ENCODE results near the gene DGCR2. TPM values are rescaled to one million over a fixed set of nuclear protein-coding genes. Genes with fewer than 3 reads are reported as not detected.
"Not testable (repeated sequence)": the region's sequence is repeated elsewhere in the genome, so short reads cannot be mapped to it uniquely, and the experiment has no call there.

DGCR2 gene
- total RNA-seq, 2 experiments from 2014 or later = 30.5 to 34.2 TPM

GRCh38 chr22:19039448-19039780 is 82.8 kb downstream of the DGCR2 start:
- no peak overlapping the region for H3K4me3 Mint-ChIP-seq
- no peaks in the 10 kb centered on the region for H3K9me3 Mint-ChIP-seq (ENCODE audit: insufficient read depth)
- ChIA-PET POLR2A (interaction anchor here (0.6 kb wide), 1 partner anchor 154 kb away, joined by 3 read pairs; no protein-coding TSS in a partner anchor), CTCF (no interaction called here)
- H3K27me3 Mint-ChIP-seq (ENCODE audit: low read depth) = no peaks in the 10 kb centered on the region
- ATAC-seq (no peak), DNase-seq (no peak)
- H3K4me1 Mint-ChIP-seq (ENCODE audit: low read depth) = no peaks in the 10 kb centered on the region
- no peak overlapping the region for H3K27ac Mint-ChIP-seq
- H3K36me3 Mint-ChIP-seq (ENCODE audit: low read depth) = peaks cover 8% of the 10 kb centered on the region

GRCh38 chr22:19038728-19039447 is 83.3 kb downstream of the DGCR2 start:
- DNase-seq = no peak
- ChIA-PET CTCF (no interaction called here), POLR2A (interaction anchor here (0.6 kb wide), 1 partner anchor 154 kb away, joined by 3 read pairs; no protein-coding TSS in a partner anchor)
- H3K27me3 Mint-ChIP-seq (ENCODE audit: low read depth) = no peaks in the 10 kb centered on the region
- no peaks in the 10 kb centered on the region for H3K4me1 Mint-ChIP-seq (ENCODE audit: low read depth)
- H3K9me3 Mint-ChIP-seq (ENCODE audit: insufficient read depth) = no peaks in the 10 kb centered on the region
- no peak for ATAC-seq
- H3K27ac Mint-ChIP-seq = no peak overlapping the region
- H3K4me3 Mint-ChIP-seq = no peak overlapping the region
- peaks cover 8% of the 10 kb centered on the region for H3K36me3 Mint-ChIP-seq (ENCODE audit: low read depth)

GRCh38 chr22:19038164-19038546 is 84.1 kb downstream of the DGCR2 start:
- H3K4me3 Mint-ChIP-seq = no peak overlapping the region
- no peaks in the 10 kb centered on the region for H3K27me3 Mint-ChIP-seq (ENCODE audit: low read depth)
- ChIA-PET POLR2A (no interaction called here), CTCF (no interaction called here)
- peaks cover 8% of the 10 kb centered on the region for H3K36me3 Mint-ChIP-seq (ENCODE audit: low read depth)
- H3K9me3 Mint-ChIP-seq (ENCODE audit: insufficient read depth) = no peaks in the 10 kb centered on the region
- no peaks in the 10 kb centered on the region for H3K4me1 Mint-ChIP-seq (ENCODE audit: low read depth)
- H3K27ac Mint-ChIP-seq = no peak overlapping the region
- DNase-seq (no peak), ATAC-seq (no peak)

GRCh38 chr22:19037282-19038163 is 84.7 kb downstream of the DGCR2 start:
- Mint-ChIP-seq H3K36me3 (ENCODE audit: low read depth) (peaks cover 8% of the 10 kb centered on the region), H3K27ac (no peak overlapping the region), H3K4me3 (no peak overlapping the region), H3K27me3 (ENCODE audit: low read depth) (no peaks in the 10 kb centered on the region), H3K4me1 (ENCODE audit: low read depth) (no peaks in the 10 kb centered on the region), H3K9me3 (ENCODE audit: insufficient read depth) (no peaks in the 10 kb centered on the region)
- ChIA-PET POLR2A (no interaction called here), CTCF (no interaction called here)
- no peak for DNase-seq
- ATAC-seq = no peak

- H3K27ac Mint-ChIP-seq = no peak overlapping the region
- no peaks in the 10 kb centered on the region for H3K27me3 Mint-ChIP-seq (ENCODE audit: low read depth)
- POLR2A ChIA-PET = no interaction called here
- H3K36me3 Mint-ChIP-seq (ENCODE audit: low read depth) = peaks cover 4% of the 10 kb centered on the region
- H3K9me3 Mint-ChIP-seq (ENCODE audit: insufficient read depth) = no peaks in the 10 kb centered on the region
- no peak for DNase-seq
- H3K4me1 Mint-ChIP-seq (ENCODE audit: low read depth) = no peaks in the 10 kb centered on the region
- CTCF ChIA-PET = no interaction called here
- H3K4me3 Mint-ChIP-seq = no peak overlapping the region
- ATAC-seq = no peak
Measured at GRCh38 chr22:19036523-19037273, 85.5 kb downstream of the DGCR2 start.

- CTCF ChIA-PET = no interaction called here
Measured at GRCh38 chr22:19036229-19036522, 86.0 kb downstream of the DGCR2 start.

GRCh38 chr22:19035474-19036228 is 86.6 kb downstream of the DGCR2 start:
- Mint-ChIP-seq H3K27me3 (ENCODE audit: low read depth) (peaks cover 3% of the 10 kb centered on the region), H3K9me3 (ENCODE audit: insufficient read depth) (no peaks in the 10 kb centered on the region), H3K27ac (no peak overlapping the region), H3K4me1 (ENCODE audit: low read depth) (no peaks in the 10 kb centered on the region), H3K4me3 (no peak overlapping the region), H3K36me3 (ENCODE audit: low read depth) (no peaks in the 10 kb centered on the region)
- ChIA-PET POLR2A (no interaction called here), CTCF (no interaction called here)
- DNase-seq (no peak), ATAC-seq (no peak)

More at GRCh38 chr22:19036229-19036522, 86.0 kb downstream of the DGCR2 start:
- POLR2A ChIA-PET = no interaction called here
- no peak for DNase-seq
- Mint-ChIP-seq H3K4me1 (ENCODE audit: low read depth) (no peaks in the 10 kb centered on the region), H3K36me3 (ENCODE audit: low read depth) (peaks cover 2% of the 10 kb centered on the region), H3K4me3 (no peak overlapping the region), H3K27me3 (ENCODE audit: low read depth) (no peaks in the 10 kb centered on the region), H3K27ac (no peak overlapping the region), H3K9me3 (ENCODE audit: insufficient read depth) (no peaks in the 10 kb centered on the region)
- ATAC-seq = no peak

- CTCF ChIA-PET, ATAC-seq: not testable (repeated sequence)
Measured at GRCh38 chr22:19035126-19035473, 87.1 kb downstream of the DGCR2 start.

GRCh38 chr22:19034724-19035120 is 87.5 kb downstream of the DGCR2 start:
- DNase-seq; H3K27ac Mint-ChIP-seq; H3K4me3 Mint-ChIP-seq; POLR2A ChIA-PET; H3K9me3 Mint-ChIP-seq (ENCODE audit: insufficient read depth); H3K27me3 Mint-ChIP-seq (ENCODE audit: low read depth); ATAC-seq; H3K36me3 Mint-ChIP-seq (ENCODE audit: low read depth); H3K4me1 Mint-ChIP-seq (ENCODE audit: low read depth); CTCF ChIA-PET: not testable (repeated sequence)

More at GRCh38 chr22:19035126-19035473, 87.1 kb downstream of the DGCR2 start:
- POLR2A ChIA-PET; H3K27me3 Mint-ChIP-seq (ENCODE audit: low read depth); DNase-seq; H3K36me3 Mint-ChIP-seq (ENCODE audit: low read depth); H3K4me3 Mint-ChIP-seq; H3K4me1 Mint-ChIP-seq (ENCODE audit: low read depth); H3K9me3 Mint-ChIP-seq (ENCODE audit: insufficient read depth); H3K27ac Mint-ChIP-seq: not testable (repeated sequence)

- POLR2A ChIA-PET; DNase-seq; H3K4me3 Mint-ChIP-seq; CTCF ChIA-PET; H3K27me3 Mint-ChIP-seq (ENCODE audit: low read depth); H3K9me3 Mint-ChIP-seq (ENCODE audit: insufficient read depth); ATAC-seq; H3K36me3 Mint-ChIP-seq (ENCODE audit: low read depth); H3K4me1 Mint-ChIP-seq (ENCODE audit: low read depth); H3K27ac Mint-ChIP-seq: not testable (repeated sequence)
Measured at GRCh38 chr22:19034031-19034723, 88.0 kb downstream of the DGCR2 start.

- H3K4me3 Mint-ChIP-seq; H3K4me1 Mint-ChIP-seq (ENCODE audit: low read depth); ATAC-seq; H3K27ac Mint-ChIP-seq; H3K9me3 Mint-ChIP-seq (ENCODE audit: insufficient read depth); DNase-seq; CTCF ChIA-PET; POLR2A ChIA-PET; H3K36me3 Mint-ChIP-seq (ENCODE audit: low read depth): not testable (repeated sequence)
- peaks cover 11% of the 10 kb centered on the region for H3K27me3 Mint-ChIP-seq (ENCODE audit: low read depth)
Measured at GRCh38 chr22:19033568-19033905, 88.7 kb downstream of the DGCR2 start.

Data from activated CD8-positive, alpha-beta T cell treated with anti-CD3 and anti-CD28 coated beads, Interleukin-2, amount 10 ng/mL, durations not matched to agents 7 days and 5 days (primary cell).